Measurements from ENCODE around the gene MKLN1. TPM values are rescaled to one million over a fixed set of nuclear protein-coding genes. Genes with fewer than 3 reads are reported as not detected.
A peak's percentile ranks its signal among the peaks of the same experiment; 100 is the strongest.

The MKLN1 gene
- total and polyA plus RNA-seq, 7 experiments from 2014 or later: 30.8 to 69.8 (median 56.7) TPM

GRCh38 chr7:131391145-131391544, 63.5 kb downstream of the MKLN1 start:
- ChIA-PET CTCF (interaction anchor here (0.8 to 1.1 kb wide), 2 partner anchors 33 to 321 kb away, joined by 3 read pairs; no protein-coding TSS in a partner anchor), POLR2A (no interaction called here)
- peaks cover 0 to 6% (median 0%) of the 10 kb centered on the region in 11 donors for H3K9me3 Mint-ChIP-seq

GRCh38 chr7:131400681-131401176, 73.1 kb downstream of the MKLN1 start:
- Mint-ChIP-seq H3K4me1 (peaks cover 7 to 61% (median 28%) of the 10 kb centered on the region in 7 donors), H3K4me3 (no peak overlapping the region), H3K36me3 (peaks cover 25 to 69% (median 65%) of the 10 kb centered on the region in 5 donors), H3K9me3 (peaks cover 0 to 19% (median 6%) of the 10 kb centered on the region in 11 donors), H3K27me3 (no peaks in the 10 kb centered on the region), H3K27ac (peak overlapping the region in 5 of 9 donors; percentile 22 to 63 (median 62))
- intact Hi-C loops (cut with micrococcal nuclease): no loop called here
- H3K27ac ChIP-seq (ENCODE audit: low read depth, low read length): no peak overlapping the region
- H3K4me1 ChIP-seq (ENCODE audit: control insufficient read depth in 2 of 2, insufficient read depth in 2 of 2, low read length in 2 of 2): no peaks in the 10 kb centered on the region
- no peak for DNase-seq
- ATAC-seq: no peak
- POLR2A ChIA-PET: no interaction called here
- H3K4me3 ChIP-seq (ENCODE audit: low read length): no peak overlapping the region
- CTCF ChIA-PET: interaction anchor here (0.6 kb wide), 1 partner anchor 295 kb away, joined by 3 read pairs; no protein-coding TSS in a partner anchor
- H3K9me3 ChIP-seq (ENCODE audit: control insufficient read depth in 2 of 3, low read length in 3 of 3): no peaks in the 10 kb centered on the region
- H3K36me3 ChIP-seq (ENCODE audit: control insufficient read depth in 2 of 3, insufficient read depth in 3 of 3, low read length in 3 of 3): peaks cover 0 to 30% (median 0%) of the 10 kb centered on the region in 3 experiments
- H3K27me3 ChIP-seq (ENCODE audit: control insufficient read depth in 2 of 2, insufficient read depth in 2 of 2, low read length in 2 of 2): no peaks in the 10 kb centered on the region

More at GRCh38 chr7:131391145-131391544, 63.5 kb downstream of the MKLN1 start:
- intact Hi-C loops (cut with micrococcal nuclease): no loop called here
- Histone ChIP-seq H3K4me3 (ENCODE audit: low read length) (no peak overlapping the region), H3K36me3 (ENCODE audit: control insufficient read depth in 2 of 3, insufficient read depth in 3 of 3, low read length in 3 of 3) (no peaks in the 10 kb centered on the region), H3K4me1 (ENCODE audit: control insufficient read depth in 2 of 2, insufficient read depth in 2 of 2, low read length in 2 of 2) (no peaks in the 10 kb centered on the region), H3K9me3 (ENCODE audit: control insufficient read depth in 2 of 3, low read length in 3 of 3) (no peaks in the 10 kb centered on the region), H3K27me3 (ENCODE audit: control insufficient read depth in 2 of 2, insufficient read depth in 2 of 2, low read length in 2 of 2) (no peaks in the 10 kb centered on the region), H3K27ac (ENCODE audit: low read depth, low read length) (no peak overlapping the region)
- DNase-seq (no peak), ATAC-seq (no peak)
- Mint-ChIP-seq H3K4me1 (peaks cover 5 to 26% (median 15%) of the 10 kb centered on the region in 7 donors), H3K4me3 (no peak overlapping the region), H3K27me3 (no peaks in the 10 kb centered on the region), H3K36me3 (peaks cover 0 to 27% (median 19%) of the 10 kb centered on the region in 5 donors), H3K27ac (peak overlapping the region in 1 of 9 donors; percentile 61)

GRCh38 chr7:131401194-131401593, 73.5 kb downstream of the MKLN1 start:
- Histone ChIP-seq H3K4me1 (ENCODE audit: control insufficient read depth in 2 of 2, insufficient read depth in 2 of 2, low read length in 2 of 2) (no peaks in the 10 kb centered on the region), H3K9me3 (ENCODE audit: control insufficient read depth in 2 of 3, low read length in 3 of 3) (no peaks in the 10 kb centered on the region), H3K27me3 (ENCODE audit: control insufficient read depth in 2 of 2, insufficient read depth in 2 of 2, low read length in 2 of 2) (no peaks in the 10 kb centered on the region), H3K27ac (ENCODE audit: low read depth, low read length) (no peak overlapping the region), H3K4me3 (ENCODE audit: low read length) (no peak overlapping the region), H3K36me3 (ENCODE audit: control insufficient read depth in 2 of 3, insufficient read depth in 3 of 3, low read length in 3 of 3) (peaks cover 0 to 30% (median 0%) of the 10 kb centered on the region in 3 experiments)
- no peak for ATAC-seq
- H3K4me1 Mint-ChIP-seq: peaks cover 7 to 62% (median 28%) of the 10 kb centered on the region in 7 donors
- no peak overlapping the region for H3K4me3 Mint-ChIP-seq
- intact Hi-C loops (cut with micrococcal nuclease): no loop called here
- DNase-seq: no peak
- peaks cover 0 to 19% (median 6%) of the 10 kb centered on the region in 11 donors for H3K9me3 Mint-ChIP-seq
- H3K27me3 Mint-ChIP-seq: no peaks in the 10 kb centered on the region
- H3K27ac Mint-ChIP-seq: peak overlapping the region in 2 of 9 donors; percentile 22 to 63
- ChIA-PET POLR2A (no interaction called here), CTCF (interaction anchor here (0.6 kb wide), 1 partner anchor 295 kb away, joined by 3 read pairs; no protein-coding TSS in a partner anchor)
- peaks cover 25 to 69% (median 65%) of the 10 kb centered on the region in 5 donors for H3K36me3 Mint-ChIP-seq

- Mint-ChIP-seq H3K4me3 (no peak overlapping the region), H3K27me3 (no peaks in the 10 kb centered on the region), H3K9me3 (peaks cover 0 to 19% (median 6%) of the 10 kb centered on the region in 11 donors), H3K27ac (no peak overlapping the region), H3K4me1 (peaks cover 7 to 67% (median 26%) of the 10 kb centered on the region in 7 donors), H3K36me3 (peaks cover 25 to 60% (median 59%) of the 10 kb centered on the region in 5 donors)
- Histone ChIP-seq H3K9me3 (ENCODE audit: control insufficient read depth in 2 of 3, low read length in 3 of 3) (no peaks in the 10 kb centered on the region), H3K27me3 (ENCODE audit: control insufficient read depth in 2 of 2, insufficient read depth in 2 of 2, low read length in 2 of 2) (no peaks in the 10 kb centered on the region), H3K27ac (ENCODE audit: low read depth, low read length) (no peak overlapping the region), H3K4me1 (ENCODE audit: control insufficient read depth in 2 of 2, insufficient read depth in 2 of 2, low read length in 2 of 2) (no peaks in the 10 kb centered on the region), H3K36me3 (ENCODE audit: control insufficient read depth in 2 of 3, insufficient read depth in 3 of 3, low read length in 3 of 3) (peaks cover 0 to 30% (median 0%) of the 10 kb centered on the region in 3 experiments), H3K4me3 (ENCODE audit: low read length) (no peak overlapping the region)
- ChIA-PET POLR2A (interaction anchor here (0.5 kb wide), 1 partner anchor 78 kb away, joined by 4 read pairs; no protein-coding TSS in a partner anchor), CTCF (no interaction called here)
- ATAC-seq (no peak), DNase-seq (no peak)
- intact Hi-C loops (cut with micrococcal nuclease): no loop called here
These were observed 75.6 kb downstream of the MKLN1 start for GRCh38 chr7:131403322-131403721.

GRCh38 chr7:131404226-131404911, 76.7 kb downstream of the MKLN1 start:
- DNase-seq (no peak), ATAC-seq (no peak)
- H3K9me3 ChIP-seq (ENCODE audit: control insufficient read depth in 2 of 3, low read length in 3 of 3): no peaks in the 10 kb centered on the region
- ChIA-PET CTCF (no interaction called here), POLR2A (no interaction called here)
- no peaks in the 10 kb centered on the region for H3K4me1 ChIP-seq (ENCODE audit: control insufficient read depth in 2 of 2, insufficient read depth in 2 of 2, low read length in 2 of 2)
- intact Hi-C loops (cut with micrococcal nuclease): no loop called here
- peaks cover 0 to 23% (median 0%) of the 10 kb centered on the region in 3 experiments for H3K36me3 ChIP-seq (ENCODE audit: control insufficient read depth in 2 of 3, insufficient read depth in 3 of 3, low read length in 3 of 3)
- Mint-ChIP-seq H3K27ac (no peak overlapping the region), H3K4me1 (peaks cover 3 to 66% (median 24%) of the 10 kb centered on the region in 7 donors), H3K36me3 (peaks cover 22 to 56% (median 51%) of the 10 kb centered on the region in 5 donors), H3K4me3 (no peak overlapping the region), H3K27me3 (no peaks in the 10 kb centered on the region), H3K9me3 (peaks cover 0 to 19% (median 6%) of the 10 kb centered on the region in 11 donors)
- H3K27me3 ChIP-seq (ENCODE audit: control insufficient read depth in 2 of 2, insufficient read depth in 2 of 2, low read length in 2 of 2): no peaks in the 10 kb centered on the region
- H3K27ac ChIP-seq (ENCODE audit: low read depth, low read length): no peak overlapping the region
- no peak overlapping the region for H3K4me3 ChIP-seq (ENCODE audit: low read length)

GRCh38 chr7:131409129-131409766, 81.6 kb downstream of the MKLN1 start:
- H3K36me3 ChIP-seq (ENCODE audit: control insufficient read depth in 2 of 3, insufficient read depth in 3 of 3, low read length in 3 of 3): peaks cover 0 to 14% (median 6%) of the 10 kb centered on the region in 3 experiments
- no peaks in the 10 kb centered on the region for H3K27me3 Mint-ChIP-seq
- H3K4me1 Mint-ChIP-seq: peaks cover 0 to 42% (median 17%) of the 10 kb centered on the region in 7 donors
- DNase-seq: no peak
- H3K4me1 ChIP-seq (ENCODE audit: control insufficient read depth in 2 of 2, insufficient read depth in 2 of 2, low read length in 2 of 2): no peaks in the 10 kb centered on the region
- intact Hi-C loops (cut with micrococcal nuclease): no loop called here
- peaks cover 4 to 15% (median 10%) of the 10 kb centered on the region in 5 donors for H3K36me3 Mint-ChIP-seq
- ATAC-seq: no peak
- no peak overlapping the region for H3K4me3 ChIP-seq (ENCODE audit: low read length)
- no peaks in the 10 kb centered on the region for H3K9me3 ChIP-seq (ENCODE audit: control insufficient read depth in 2 of 3, low read length in 3 of 3)
- ChIA-PET POLR2A (no interaction called here), CTCF (no interaction called here)
- peak overlapping the region in 1 of 9 donors; percentile 41 for H3K27ac Mint-ChIP-seq
- no peak overlapping the region for H3K4me3 Mint-ChIP-seq
- no peak overlapping the region for H3K27ac ChIP-seq (ENCODE audit: low read depth, low read length)
- H3K27me3 ChIP-seq (ENCODE audit: control insufficient read depth in 2 of 2, insufficient read depth in 2 of 2, low read length in 2 of 2): no peaks in the 10 kb centered on the region
- no peaks in the 10 kb centered on the region for H3K9me3 Mint-ChIP-seq
